ENCODE measurements around the gene NLRP10. TPM values are rescaled to one million over a fixed set of nuclear protein-coding genes. Genes with fewer than 3 reads are reported as not detected.

NLRP10 gene
- total RNA-seq, 1 experiment from 2014 or later: not detected

GRCh38 chr11:7971846-7972245 is 6.6 kb upstream of the NLRP10 start:
- H2BK15ac ChIP-seq (ENCODE audit: low read depth, low read length): no peak overlapping the region
- Mint-ChIP-seq H3K4me1 (peaks cover 43 to 50% of the 10 kb centered on the region in 2 experiments), H3K27ac (peak overlapping the region in 1 of 3 experiments; percentile 41; a peak in 2 of 7 replicates), H3K4me3 (no peak overlapping the region), H3K27me3 (ENCODE audit: low read depth) (no peaks in the 10 kb centered on the region), H3K9me3 (no peaks in the 10 kb centered on the region), H3K36me3 (ENCODE audit: insufficient read depth in 1 of 3, low read depth in 3 of 3) (no peaks in the 10 kb centered on the region)
- peaks cover 2% of the 10 kb centered on the region; the same call in 1 of the 2 replicates for H3K4me1 ChIP-seq (ENCODE audit: insufficient read depth, low read length)
- H3K23me2 ChIP-seq (ENCODE audit: insufficient read length, low read depth, low read length, poor library complexity, severe bottlenecking): no peaks in the 10 kb centered on the region
- H2AK5ac ChIP-seq (ENCODE audit: insufficient read length, low read length): no peak overlapping the region
- no peak overlapping the region for H3K14ac ChIP-seq (ENCODE audit: insufficient read depth, low read length)
- H3K79me2 ChIP-seq (ENCODE audit: insufficient read depth, low read length): no peaks in the 10 kb centered on the region
- no peak overlapping the region for H2AFZ ChIP-seq (ENCODE audit: low read length)
- H3K4me2 ChIP-seq (ENCODE audit: insufficient read depth, insufficient read length, low read length): no peak overlapping the region
- no peak overlapping the region for H4K91ac ChIP-seq (ENCODE audit: insufficient read length, low read depth, low read length)
- H3K18ac ChIP-seq (ENCODE audit: insufficient read length, low read depth, low read length): no peak overlapping the region
- no peak overlapping the region for H3K23ac ChIP-seq (ENCODE audit: insufficient read length, low read depth, low read length)
- no peak for TF ChIP-seq CTCF (conservative IDR thresholded peaks at IDR 0.05)
- H3K27me3 ChIP-seq (ENCODE audit: insufficient read depth, low read length): no peaks in the 10 kb centered on the region
- H3K27ac ChIP-seq (ENCODE audit: insufficient read length, low read depth, low read length): no peak overlapping the region
- no peak overlapping the region for H4K8ac ChIP-seq (replicated peaks; ENCODE audit: insufficient read length, low read depth, low read length)
- no peak overlapping the region for H2BK20ac ChIP-seq (ENCODE audit: low read depth, low read length, poor library complexity, severe bottlenecking)
- no peaks in the 10 kb centered on the region for H4K20me1 ChIP-seq (ENCODE audit: control insufficient read depth, insufficient read depth, insufficient read length)
- no peaks in the 10 kb centered on the region for H3K79me1 ChIP-seq (ENCODE audit: insufficient read depth, low read depth, low read length, poor library complexity, severe bottlenecking)
- H3T11ph ChIP-seq (ENCODE audit: low read length): no peak overlapping the region
- H3K9me3 ChIP-seq (ENCODE audit: control insufficient read depth, low read depth, low read length): no peaks in the 10 kb centered on the region
- no peak overlapping the region for H3K56ac ChIP-seq (ENCODE audit: insufficient read length, low read depth, low read length)
- no peak overlapping the region for H3K9ac ChIP-seq (ENCODE audit: extremely low read depth, insufficient read length, low read length)
- H2BK5ac ChIP-seq (ENCODE audit: insufficient read length, low read length): no peak overlapping the region
- DNase-seq: no peak
- H3K4ac ChIP-seq (ENCODE audit: low read depth, low read length): no peak overlapping the region
- no peak overlapping the region for H4K5ac ChIP-seq (ENCODE audit: insufficient read length, low read depth, low read length)
- H2BK12ac ChIP-seq (ENCODE audit: insufficient read length, low read depth, low read length): no peak overlapping the region
- H2BK120ac ChIP-seq (ENCODE audit: low read depth, low read length, poor library complexity, severe bottlenecking): no peak overlapping the region
